NCI-H187 treated with DMSO at 0.1 percent for 48 hours (cell line): Measurements from ENCODE around the gene BEX3.
"Not testable (repeated sequence)": the region's sequence is repeated elsewhere in the genome, so short reads cannot be mapped to it uniquely, and the experiment has no call there.

ENCODE experiments used
- DNase-seq: peaks from one replicate; lab custom pipeline; 2025; lab: John Stamatoyannopoulos, UW

Gene BEX3

GRCh38 chrX:103382877-103383276 lies 6.5 kb downstream of the BEX3 start:
- DNase-seq: no peak

GRCh38 chrX:103384672-103385071 lies 8.3 kb downstream of the BEX3 start:
- no peak for DNase-seq

- not testable (repeated sequence) for DNase-seq
These were observed 9.0 kb downstream of the BEX3 start for GRCh38 chrX:103385283-103385830.

GRCh38 chrX:103386332-103386731 lies 10.0 kb downstream of the BEX3 start:
- DNase-seq: no peak

DNA sequence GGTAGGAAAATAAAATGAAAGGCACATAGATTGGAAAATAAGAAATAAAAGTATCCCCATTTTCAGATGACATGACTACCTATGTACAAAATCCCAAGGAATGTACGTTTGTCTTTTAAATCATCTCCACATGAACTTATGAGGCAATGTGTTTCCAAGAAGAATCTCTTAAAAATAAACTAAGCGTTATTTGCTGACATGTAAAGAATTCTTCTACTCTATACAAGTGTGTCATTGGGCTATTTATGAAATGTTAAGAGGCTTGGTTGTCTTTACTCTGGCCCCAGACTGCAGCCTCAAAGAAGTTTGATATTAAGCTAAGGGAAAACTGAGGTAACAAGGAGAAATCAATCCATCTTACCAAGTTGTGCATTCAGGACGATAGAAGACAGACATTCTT lies 17.1 kb downstream of the BEX3 start:
- DNase-seq: no peak

- no peak for DNase-seq
These were observed 19.8 kb downstream of the BEX3 start for GRCh38 chrX:103396186-103396585.

- no peak for DNase-seq
These were observed 20.3 kb downstream of the BEX3 start for GRCh38 chrX:103396660-103397059.

DNA sequence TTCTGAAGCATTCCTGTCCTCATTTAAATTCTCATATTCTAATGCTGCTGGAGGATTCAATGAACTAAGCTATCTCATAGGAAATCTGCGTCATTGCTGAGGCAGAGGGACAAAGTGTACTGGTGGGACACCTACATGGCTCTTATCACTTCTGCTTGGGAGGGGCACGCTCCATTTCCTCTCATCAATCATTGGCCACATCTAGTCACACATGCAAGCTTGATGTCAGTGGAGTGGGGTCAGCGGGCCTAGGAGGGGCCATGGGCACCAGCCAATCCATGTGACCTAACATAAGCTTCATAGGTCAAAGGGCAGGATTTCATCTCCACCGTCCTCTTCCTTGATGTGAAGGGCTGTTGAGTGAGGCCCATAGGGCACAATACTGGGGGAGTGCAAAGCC lies 21.4 kb downstream of the BEX3 start:
- no peak for DNase-seq

DNA sequence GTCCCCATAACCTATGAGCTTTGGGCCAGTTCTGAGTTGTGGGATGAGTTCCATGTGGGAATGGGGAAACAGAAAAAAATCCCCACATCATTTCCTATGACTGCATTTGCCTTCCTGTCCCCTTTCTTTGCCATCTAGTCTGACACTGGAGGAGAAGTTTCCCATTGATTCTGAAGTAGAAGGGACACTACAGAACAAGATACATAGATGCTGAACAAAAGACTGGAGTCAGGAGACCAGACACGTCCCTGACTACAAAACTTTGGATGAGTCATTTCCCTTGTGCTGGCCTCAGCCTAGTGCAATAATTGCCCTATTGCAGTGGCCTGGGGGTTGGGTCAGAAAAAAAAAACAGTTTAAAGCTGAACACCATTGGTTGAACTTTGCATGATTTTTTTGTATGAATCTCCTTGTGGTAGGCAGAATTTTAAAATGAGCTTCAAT lies 22.1 kb downstream of the BEX3 start:
- no peak for DNase-seq

DNA sequence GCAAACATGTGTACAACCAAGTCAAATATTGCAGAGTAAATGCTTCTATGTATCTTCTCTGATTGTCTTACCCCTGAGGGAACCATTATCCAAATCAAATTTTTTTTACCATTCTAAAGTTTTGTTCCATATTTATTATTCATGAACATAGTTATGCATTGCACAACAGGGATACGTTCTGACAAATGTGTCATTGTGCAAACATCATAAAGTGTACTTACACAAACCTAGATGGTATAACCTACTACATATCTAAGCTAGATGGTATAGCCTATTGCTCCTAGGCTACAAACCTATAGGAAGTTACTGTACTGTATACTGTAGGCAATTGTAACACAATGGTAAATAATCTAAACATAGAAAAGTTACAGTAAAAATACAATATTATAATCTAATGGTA lies 23.4 kb downstream of the BEX3 start:
- no peak for DNase-seq

DNA sequence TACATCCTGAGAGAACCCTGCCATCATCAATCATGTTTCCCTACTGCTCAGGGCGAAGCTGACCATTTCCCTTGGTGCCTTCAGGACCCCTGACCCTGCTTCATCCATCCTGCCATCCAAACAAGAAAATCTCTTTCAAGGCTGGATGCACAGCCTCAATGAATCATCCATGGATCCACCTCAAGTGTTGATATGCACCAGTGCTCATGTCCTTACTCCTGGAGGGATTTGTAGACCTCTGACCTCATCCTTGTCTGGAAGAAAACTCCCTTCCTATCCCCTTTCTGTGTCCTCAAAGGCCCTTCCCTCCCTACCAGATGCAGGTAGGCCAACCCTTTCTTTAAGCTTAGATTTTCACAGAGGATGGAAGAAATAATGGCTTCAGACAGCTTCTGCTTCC lies 24.6 kb downstream of the BEX3 start:
- DNase-seq: no peak

DNA sequence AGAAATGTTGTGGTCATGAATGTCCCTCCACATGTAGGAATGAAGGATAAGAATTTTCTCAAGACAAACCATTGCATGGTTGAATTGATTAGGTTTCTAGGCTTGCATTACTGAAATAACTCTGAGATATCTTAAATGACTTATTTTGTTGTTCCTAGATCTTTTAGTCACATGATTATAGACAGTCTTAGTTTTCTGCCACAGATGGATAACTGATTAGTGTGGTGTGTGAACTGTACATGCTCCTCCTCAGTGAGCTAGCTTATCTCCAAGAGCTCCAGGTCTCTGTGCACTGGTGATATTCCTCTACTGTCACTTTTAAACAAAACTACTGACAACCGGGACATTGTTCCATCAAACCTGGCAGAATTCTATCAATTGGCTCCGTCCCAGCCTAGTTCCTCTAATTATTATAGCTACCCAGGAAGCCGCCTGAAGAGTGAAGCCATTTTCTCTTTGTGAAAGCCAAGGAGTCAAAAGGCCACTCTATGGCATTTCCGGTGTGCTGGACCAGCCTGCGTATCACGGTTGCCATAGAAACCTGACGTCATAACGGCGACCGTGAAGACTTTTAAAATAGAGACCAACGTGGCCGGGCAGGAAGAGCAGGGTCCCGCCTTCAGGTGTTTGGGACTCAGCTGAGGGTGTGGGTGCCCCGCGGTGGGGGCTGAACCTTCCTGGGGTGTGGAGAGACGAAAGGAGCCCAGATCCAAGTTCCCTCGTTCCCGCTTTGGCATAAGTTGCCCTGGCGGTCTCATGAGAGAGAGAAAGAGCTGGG lies 28.1 kb downstream of the BEX3 start:
- DNase-seq: no peak

DNA sequence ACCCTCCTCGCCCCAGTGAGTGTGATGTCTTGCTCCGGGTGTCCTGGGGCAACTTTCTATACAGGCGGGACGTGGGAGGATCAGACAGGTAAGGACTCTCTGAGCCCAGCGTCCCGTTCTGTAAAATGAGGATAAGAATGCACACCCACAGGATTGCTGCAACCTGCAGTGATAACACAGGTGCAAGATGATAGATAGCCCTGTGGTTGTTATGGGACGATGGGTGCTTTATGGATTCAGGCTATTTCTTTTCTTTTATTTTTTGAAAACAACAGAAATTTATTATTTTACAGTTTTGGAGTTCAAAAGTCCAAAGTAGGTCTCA lies 28.6 kb downstream of the BEX3 start:
- DNase-seq: no peak

DNA sequence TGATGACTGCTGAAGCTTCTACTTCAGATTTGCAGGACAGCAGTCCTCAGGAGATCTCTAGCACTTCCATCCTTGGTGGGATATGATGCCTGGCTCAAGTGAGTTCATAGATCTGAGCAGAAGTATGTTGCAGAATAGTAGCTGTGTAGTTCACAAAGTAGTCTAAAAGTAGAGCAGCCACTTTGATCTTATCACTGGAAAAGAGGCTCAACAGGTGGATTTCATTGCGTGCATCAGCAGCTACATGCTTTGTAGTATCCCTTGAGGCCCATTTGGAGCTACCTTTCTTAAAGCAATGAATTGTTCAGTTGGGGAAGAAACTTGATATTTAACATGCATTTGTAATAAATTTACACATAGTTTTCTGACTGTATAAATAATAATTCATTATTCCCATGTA lies 29.9 kb downstream of the BEX3 start:
- DNase-seq: no peak

DNA sequence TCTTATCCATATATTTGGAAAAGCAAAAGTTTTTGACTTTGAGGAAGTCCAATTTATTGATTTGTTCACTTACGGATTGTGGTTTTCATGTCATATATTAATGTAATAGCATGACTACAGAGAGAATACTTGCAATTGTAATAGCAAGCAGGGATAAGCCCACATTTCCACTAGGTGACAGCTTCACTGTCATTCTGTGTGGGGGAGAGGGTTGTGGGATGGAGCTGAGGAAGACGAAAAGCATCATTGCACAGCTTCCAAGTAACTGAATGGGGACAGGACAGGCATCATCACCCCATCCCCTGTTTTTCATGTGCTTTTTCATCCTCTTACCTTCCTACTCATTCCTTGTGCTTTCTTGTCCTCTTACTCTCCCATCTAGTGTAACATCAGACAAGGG lies 31.4 kb downstream of the BEX3 start:
- no peak for DNase-seq

GRCh38 chrX:103411721-103412120 lies 35.4 kb downstream of the BEX3 start:
- not testable (repeated sequence) for DNase-seq

GRCh38 chrX:103413705-103414387 lies 37.5 kb downstream of the BEX3 start:
- no peak for DNase-seq

- DNase-seq: no peak
These were observed 38.2 kb downstream of the BEX3 start for GRCh38 chrX:103414561-103414960.

GRCh38 chrX:103415068-103415467 lies 38.7 kb downstream of the BEX3 start:
- DNase-seq: no peak

DNA sequence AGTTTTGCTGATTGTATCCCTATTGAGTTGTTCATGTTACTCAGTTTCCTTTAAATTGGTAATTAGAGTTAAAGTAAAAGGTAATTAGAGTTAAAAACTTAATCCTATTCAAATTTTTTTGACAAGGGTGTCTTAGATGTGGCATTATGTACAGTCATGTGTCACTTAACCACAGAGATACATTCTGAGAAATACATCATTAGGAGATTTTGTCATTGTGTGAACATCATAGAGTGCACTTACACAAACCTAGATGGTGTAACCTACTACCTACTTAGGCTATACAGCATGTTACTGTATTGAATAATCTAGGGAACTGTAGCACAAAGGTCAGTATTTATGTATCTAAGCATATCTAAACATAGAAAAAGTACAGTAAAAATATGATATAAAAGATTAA lies 39.2 kb downstream of the BEX3 start:
- DNase-seq: no peak

GRCh38 chrX:103417370-103417769 lies 41.0 kb downstream of the BEX3 start:
- no peak for DNase-seq

GRCh38 chrX:103417933-103418332 lies 41.6 kb downstream of the BEX3 start:
- no peak for DNase-seq

GRCh38 chrX:103418811-103419340 lies 42.5 kb downstream of the BEX3 start:
- no peak for DNase-seq
